Loucy (cell line): ENCODE data around the gene ACVR1.

Experiments used
- H2AFZ ChIP-seq: fragments of 200-600 bp; sonication (generic); 2 replicates; pipeline ENCODE4 v1.6.0; 2016; ENCODE audit warnings: antibody characterized with exemption, mild to moderate bottlenecking, low read length, moderate library complexity
- H3F3A ChIP-seq: fragments of 200-600 bp; 2 replicates; pipeline ENCODE4 v1.6.0; 2016; ENCODE audit warnings: antibody characterized with exemption, low read depth, mild to moderate bottlenecking
- H3K27me3 ChIP-seq: fragments of 200-600 bp; sonication (generic); 2 replicates; pipeline ENCODE4 v1.6.1; 2014; ENCODE audit warnings: low read length, mild to moderate bottlenecking; ENCODE audit not compliant: insufficient read depth, poor library complexity, severe bottlenecking
- H3K36me3 ChIP-seq: fragments of 200-600 bp; sonication (generic); 2 replicates; pipeline ENCODE4 v1.6.1; 2016; ENCODE audit warnings: low read length; ENCODE audit not compliant: insufficient read depth
- H3K4me1 ChIP-seq: fragments of 200-600 bp; sonication (generic); 2 replicates; pipeline ENCODE4 v1.5.1; 2014; ENCODE audit warnings: low read length, mild to moderate bottlenecking; ENCODE audit not compliant: insufficient read depth, poor library complexity, severe bottlenecking
- H3K4me2 ChIP-seq: fragments of 200-600 bp; sonication (generic); 2 replicates; pipeline ENCODE4 v1.6.0; 2014; ENCODE audit warnings: antibody characterized with exemption, low read length, low read depth, mild to moderate bottlenecking; ENCODE audit not compliant: poor library complexity, severe bottlenecking
- H3K4me3 ChIP-seq: fragments of 200-600 bp; sonication (generic); 2 replicates; pipeline ENCODE4 v1.5.1; 2014; ENCODE audit warnings: low read length, mild to moderate bottlenecking, mixed read lengths; ENCODE audit not compliant: poor library complexity, severe bottlenecking
- H3K79me2 ChIP-seq: fragments of 200-600 bp; sonication (generic); 2 replicates; pipeline ENCODE4 v1.6.1; 2014; ENCODE audit warnings: low read length; ENCODE audit not compliant: insufficient read depth
- H3K9ac ChIP-seq: fragments of 200-600 bp; sonication (generic); 2 replicates; pipeline ENCODE4 v1.6.0; 2014; ENCODE audit warnings: mild to moderate bottlenecking, low read depth, low read length, moderate library complexity; ENCODE audit not compliant: poor library complexity, severe bottlenecking
- H3K9me2 ChIP-seq: fragments of 200-600 bp; sonication (generic); replicated peaks from 2 replicates; pipeline ENCODE4 v1.6.1; 2016; ENCODE audit warnings: low read depth, low read length, mixed read lengths
- H3K9me3 ChIP-seq: fragments of 200-600 bp; sonication (generic); 2 replicates; pipeline ENCODE4 v1.6.1; 2014; ENCODE audit warnings: mild to moderate bottlenecking, antibody characterized with exemption, low read length, low read depth; ENCODE audit not compliant: insufficient read depth
- H4K20me1 ChIP-seq: fragments of 200-600 bp; sonication (generic); 2 replicates; pipeline ENCODE4 v1.6.0; 2014; ENCODE audit warnings: antibody characterized with exemption, low read length, mild to moderate bottlenecking; ENCODE audit not compliant: insufficient read depth, poor library complexity, severe bottlenecking
- CTCF ChIP-seq: fragments of 200-600 bp; sonication (generic); conservative IDR thresholded peaks from 2 replicates; pipeline ENCODE4 v1.5.1; 2014; ENCODE audit warnings: mild to moderate bottlenecking, antibody characterized with exemption, low read length
- EZH2phosphoT487 ChIP-seq: fragments of 200-600 bp; IDR thresholded peaks from 2 replicates; pipeline ENCODE4 v1.6.1; 2018; ENCODE audit warnings: antibody characterized with exemption, mild to moderate bottlenecking, moderate library complexity, borderline replicate concordance

ACVR1 gene

GRCh38 chr2:157803952-157804351, 72.2 kb downstream of the ACVR1 start:
- Histone ChIP-seq H4K20me1 (no peaks in the 10 kb centered on the region), H3K9ac (no peak overlapping the region), H2AFZ (no peak overlapping the region), H3F3A (no peaks in the 10 kb centered on the region), H3K4me3 (no peak overlapping the region), H3K79me2 (no peaks in the 10 kb centered on the region), H3K36me3 (no peaks in the 10 kb centered on the region), H3K4me2 (no peak overlapping the region), H3K9me3 (no peaks in the 10 kb centered on the region), H3K9me2 (no peaks in the 10 kb centered on the region), H3K4me1 (peaks cover 11% of the 10 kb centered on the region), H3K27me3 (no peaks in the 10 kb centered on the region)
- TF ChIP-seq EZH2phosphoT487 (no peak), CTCF (no peak)

- TF ChIP-seq CTCF, result no peak
- TF ChIP-seq EZH2phosphoT487, result no peak
- no peak overlapping the region for H3K4me2 ChIP-seq
- no peak overlapping the region for H2AFZ ChIP-seq
- H4K20me1 ChIP-seq, result no peaks in the 10 kb centered on the region
- H3K4me1 ChIP-seq, result peaks cover 7% of the 10 kb centered on the region
- H3K9me3 ChIP-seq, result no peaks in the 10 kb centered on the region
- H3F3A ChIP-seq, result no peaks in the 10 kb centered on the region
- no peaks in the 10 kb centered on the region for H3K79me2 ChIP-seq
- no peak overlapping the region for H3K9ac ChIP-seq
- H3K27me3 ChIP-seq, result no peaks in the 10 kb centered on the region
- H3K4me3 ChIP-seq, result no peak overlapping the region
- H3K36me3 ChIP-seq, result no peaks in the 10 kb centered on the region
- no peaks in the 10 kb centered on the region for H3K9me2 ChIP-seq
Measured at GRCh38 chr2:157803476-157803875, 72.7 kb downstream of the ACVR1 start.

GRCh38 chr2:157800838-157801495, 75.2 kb downstream of the ACVR1 start:
- H3K79me2 ChIP-seq, result no peaks in the 10 kb centered on the region
- H3K4me1 ChIP-seq, result no peaks in the 10 kb centered on the region
- H3F3A ChIP-seq, result no peaks in the 10 kb centered on the region
- no peaks in the 10 kb centered on the region for H3K36me3 ChIP-seq
- TF ChIP-seq EZH2phosphoT487 (no peak), CTCF (no peak)
- H3K9me2 ChIP-seq, result no peaks in the 10 kb centered on the region
- no peaks in the 10 kb centered on the region for H3K9me3 ChIP-seq
- no peak overlapping the region for H3K4me2 ChIP-seq
- no peak overlapping the region for H2AFZ ChIP-seq
- H3K4me3 ChIP-seq, result no peak overlapping the region
- H3K27me3 ChIP-seq, result no peaks in the 10 kb centered on the region
- no peaks in the 10 kb centered on the region for H4K20me1 ChIP-seq
- no peak overlapping the region for H3K9ac ChIP-seq
